ENCODE measurements around the gene AXIN1. TPM values are rescaled to one million over a fixed set of nuclear protein-coding genes. Genes with fewer than 3 reads are reported as not detected.
"Not testable (repeated sequence)": the region's sequence is repeated elsewhere in the genome, so short reads cannot be mapped to it uniquely, and the experiment has no call there.

Gene AXIN1
- total RNA-seq, 1 experiment from 2014 or later = 52.4 TPM

GRCh38 chr16:356741-357140, 4.2 kb upstream of the AXIN1 start:
- Histone ChIP-seq H3K36me3 (replicated peaks; ENCODE audit: control insufficient read depth, insufficient read depth, low read length) (no peaks in the 10 kb centered on the region), H3K4me3 (ENCODE audit: insufficient read depth, low read depth, low read length) (no peak overlapping the region), H3K27me3 (ENCODE audit: control insufficient read depth, insufficient read depth, low read length) (no peaks in the 10 kb centered on the region)
- no peak for DNase-seq

GRCh38 chr16:354971-355461, 2.5 kb upstream of the AXIN1 start:
- DNase-seq = no peak
- H3K27me3 ChIP-seq (ENCODE audit: control insufficient read depth, insufficient read depth, low read length) = no peaks in the 10 kb centered on the region
- 0 out of 2 replicates have a peak, but pooled peaks cover 1% of the 10 kb centered on the region for H3K36me3 ChIP-seq (replicated peaks; ENCODE audit: control insufficient read depth, insufficient read depth, low read length)
- H3K4me3 ChIP-seq (ENCODE audit: insufficient read depth, low read depth, low read length) = no peak overlapping the region

- no peak for DNase-seq
- H3K4me3 ChIP-seq (ENCODE audit: insufficient read depth, low read depth, low read length) = no peak overlapping the region
- H3K27me3 ChIP-seq (ENCODE audit: control insufficient read depth, insufficient read depth, low read length) = no peaks in the 10 kb centered on the region
- H3K36me3 ChIP-seq (replicated peaks; ENCODE audit: control insufficient read depth, insufficient read depth, low read length) = 0 out of 2 replicates have a peak, but pooled peaks cover 1% of the 10 kb centered on the region
These were observed 1.9 kb upstream of the AXIN1 start for GRCh38 chr16:354291-354881.

- Histone ChIP-seq H3K36me3 (replicated peaks; ENCODE audit: control insufficient read depth, insufficient read depth, low read length) (0 out of 2 replicates have a peak, but pooled peaks cover 1% of the 10 kb centered on the region), H3K4me3 (ENCODE audit: insufficient read depth, low read depth, low read length) (peak overlapping the region; percentile 52), H3K27me3 (ENCODE audit: control insufficient read depth, insufficient read depth, low read length) (no peaks in the 10 kb centered on the region)
- DNase-seq = no peak
These were observed 1.1 kb upstream of the AXIN1 start for GRCh38 chr16:353404-354290.

- Histone ChIP-seq H3K27me3 (ENCODE audit: control insufficient read depth, insufficient read depth, low read length) (no peaks in the 10 kb centered on the region), H3K36me3 (replicated peaks; ENCODE audit: control insufficient read depth, insufficient read depth, low read length) (0 out of 2 replicates have a peak, but pooled peaks cover 1% of the 10 kb centered on the region), H3K4me3 (ENCODE audit: insufficient read depth, low read depth, low read length) (peak overlapping the region; percentile 69)
- DNase-seq = peak; percentile 79
These were observed 561 bp downstream of the AXIN1 start for GRCh38 chr16:351804-352520.

- DNase-seq = no peak
- Histone ChIP-seq H3K36me3 (replicated peaks; ENCODE audit: control insufficient read depth, insufficient read depth, low read length) (peaks cover 8% of the 10 kb centered on the region), H3K4me3 (ENCODE audit: insufficient read depth, low read depth, low read length) (no peak overlapping the region), H3K27me3 (ENCODE audit: control insufficient read depth, insufficient read depth, low read length) (no peaks in the 10 kb centered on the region)
These were observed 2.3 kb downstream of the AXIN1 start for GRCh38 chr16:350203-350602.

GRCh38 chr16:349211-349610, 3.3 kb downstream of the AXIN1 start:
- H3K4me3 ChIP-seq (ENCODE audit: insufficient read depth, low read depth, low read length) = no peak overlapping the region

GRCh38 chr16:348495-348894, 4.0 kb downstream of the AXIN1 start:
- H3K27me3 ChIP-seq (ENCODE audit: control insufficient read depth, insufficient read depth, low read length); DNase-seq; H3K4me3 ChIP-seq (ENCODE audit: insufficient read depth, low read depth, low read length): not testable (repeated sequence)
- peaks cover 10% of the 10 kb centered on the region for H3K36me3 ChIP-seq (replicated peaks; ENCODE audit: control insufficient read depth, insufficient read depth, low read length)

More at GRCh38 chr16:349211-349610, 3.3 kb downstream of the AXIN1 start:
- Histone ChIP-seq H3K36me3 (replicated peaks; ENCODE audit: control insufficient read depth, insufficient read depth, low read length) (peaks cover 10% of the 10 kb centered on the region), H3K27me3 (ENCODE audit: control insufficient read depth, insufficient read depth, low read length) (no peaks in the 10 kb centered on the region)
- no peak for DNase-seq

- Histone ChIP-seq H3K27me3 (ENCODE audit: control insufficient read depth, insufficient read depth, low read length) (no peaks in the 10 kb centered on the region), H3K36me3 (replicated peaks; ENCODE audit: control insufficient read depth, insufficient read depth, low read length) (peaks cover 10% of the 10 kb centered on the region), H3K4me3 (ENCODE audit: insufficient read depth, low read depth, low read length) (no peak overlapping the region)
- no peak for DNase-seq
These were observed 5.3 kb downstream of the AXIN1 start for GRCh38 chr16:347203-347602.

GRCh38 chr16:346587-346986, 5.9 kb downstream of the AXIN1 start:
- Histone ChIP-seq H3K4me3 (ENCODE audit: insufficient read depth, low read depth, low read length) (no peak overlapping the region), H3K27me3 (ENCODE audit: control insufficient read depth, insufficient read depth, low read length) (no peaks in the 10 kb centered on the region), H3K36me3 (replicated peaks; ENCODE audit: control insufficient read depth, insufficient read depth, low read length) (peaks cover 10% of the 10 kb centered on the region)
- no peak for DNase-seq

GRCh38 chr16:345772-346171, 6.8 kb downstream of the AXIN1 start:
- DNase-seq = no peak
- Histone ChIP-seq H3K4me3 (ENCODE audit: insufficient read depth, low read depth, low read length) (no peak overlapping the region), H3K36me3 (replicated peaks; ENCODE audit: control insufficient read depth, insufficient read depth, low read length) (peaks cover 10% of the 10 kb centered on the region), H3K27me3 (ENCODE audit: control insufficient read depth, insufficient read depth, low read length) (no peaks in the 10 kb centered on the region)

GRCh38 chr16:342455-343213, 9.9 kb downstream of the AXIN1 start:
- H3K36me3 ChIP-seq (replicated peaks; ENCODE audit: control insufficient read depth, insufficient read depth, low read length) = peaks cover 9% of the 10 kb centered on the region
- H3K4me3 ChIP-seq (ENCODE audit: insufficient read depth, low read depth, low read length) = no peak overlapping the region
- no peaks in the 10 kb centered on the region for H3K27me3 ChIP-seq (ENCODE audit: control insufficient read depth, insufficient read depth, low read length)
- peak; percentile 54 for DNase-seq

GRCh38 chr16:341974-342336, 10.6 kb downstream of the AXIN1 start:
- H3K27me3 ChIP-seq (ENCODE audit: control insufficient read depth, insufficient read depth, low read length); H3K36me3 ChIP-seq (replicated peaks; ENCODE audit: control insufficient read depth, insufficient read depth, low read length); DNase-seq; H3K4me3 ChIP-seq (ENCODE audit: insufficient read depth, low read depth, low read length): not testable (repeated sequence)

Measured in H7 (cell line).